Measurements from ENCODE around the gene ZBP1.

ZBP1 gene

DNA sequence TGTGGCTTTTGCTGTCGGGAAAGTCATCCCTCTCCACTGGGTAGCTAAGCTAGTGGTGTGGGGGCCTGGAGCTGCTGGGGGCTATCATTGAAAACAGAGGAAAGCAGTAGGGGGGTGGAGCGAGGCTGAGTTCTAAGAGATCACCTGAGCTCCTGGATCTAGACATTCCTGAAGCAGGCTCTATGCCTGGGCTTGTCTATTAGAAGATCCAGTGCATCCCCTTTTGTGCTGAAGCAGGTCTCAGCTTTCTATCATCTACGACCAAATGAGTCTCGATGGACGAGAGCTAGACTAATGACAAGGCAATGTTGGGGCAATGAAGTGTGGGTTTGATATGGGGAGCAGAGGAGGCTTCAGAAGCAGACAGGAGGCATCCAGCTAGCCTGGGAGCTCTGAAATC is 18.5 kb downstream of the ZBP1 start:
- in situ Hi-C loops (cut with MboI; ENCODE audit: low sequenced_read_pairs): loop anchor here (10.0 kb wide), 1 partner anchor 613 kb away; no protein-coding TSS in a partner anchor

DNA sequence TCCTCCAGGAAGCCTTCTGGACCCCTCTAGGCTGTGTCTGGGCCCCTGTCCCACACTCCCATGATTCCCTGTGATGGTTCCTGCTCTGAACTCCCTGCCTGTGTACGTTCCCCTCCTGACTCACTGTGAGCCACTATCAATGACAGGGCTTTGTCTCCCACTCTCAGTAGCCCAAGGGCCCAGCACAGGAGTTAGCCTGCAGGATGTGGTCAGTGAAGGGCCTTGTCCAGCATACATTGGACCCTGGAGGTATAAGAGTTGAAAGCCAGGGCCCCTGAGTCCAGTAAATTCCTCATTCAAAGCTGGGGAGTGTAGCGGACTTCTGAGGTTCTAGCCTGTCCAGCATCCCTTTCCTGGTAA is 19.0 kb downstream of the ZBP1 start:
- in situ Hi-C loops (cut with MboI; ENCODE audit: low sequenced_read_pairs): loop anchor here (10.0 kb wide), 1 partner anchor 614 kb away; no protein-coding TSS in a partner anchor

DNA sequence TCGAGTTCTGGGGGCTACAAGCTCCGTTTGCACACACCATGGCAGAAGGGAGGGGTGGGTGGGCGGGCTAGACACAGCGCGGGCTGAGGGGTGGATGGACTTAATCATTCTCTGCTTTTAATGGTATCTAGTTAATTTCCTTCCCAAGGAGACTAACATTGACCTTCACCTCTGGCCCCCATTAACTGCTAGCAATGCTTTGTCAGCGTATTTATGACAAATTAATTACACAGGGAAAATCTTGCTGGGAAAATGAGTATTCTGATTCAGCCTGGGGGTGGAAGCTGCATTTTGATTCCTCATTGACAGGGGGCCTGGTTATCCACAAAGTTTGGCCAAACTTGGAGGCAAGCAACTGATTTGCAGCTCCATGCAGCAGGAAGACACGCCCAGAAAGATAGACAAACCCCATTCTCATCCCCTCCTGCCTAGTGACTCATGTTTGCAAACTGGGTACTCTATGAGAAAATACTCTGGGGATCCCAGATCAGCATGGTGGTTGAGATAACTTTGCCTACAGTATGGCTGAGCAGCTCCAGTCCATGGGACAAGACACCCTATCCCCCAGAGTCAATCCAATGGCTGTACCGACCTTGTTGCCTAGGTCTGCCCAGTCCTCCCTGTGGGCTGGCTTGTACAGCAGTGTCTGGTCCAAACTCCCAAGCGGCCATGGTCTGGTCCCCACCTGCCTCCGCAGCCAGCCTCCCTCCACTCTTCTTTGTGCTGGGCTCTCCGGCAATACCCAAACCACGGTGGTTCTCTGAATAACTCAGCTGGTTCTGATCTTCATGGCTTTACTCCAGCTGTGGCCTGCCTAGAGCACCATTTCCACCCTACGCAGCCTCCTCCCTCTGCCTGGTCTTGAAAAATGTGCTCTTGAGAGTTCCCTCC is 19.7 kb downstream of the ZBP1 start:
- in situ Hi-C loops (cut with MboI; ENCODE audit: low sequenced_read_pairs): loop anchor here (10.0 kb wide), 1 partner anchor 614 kb away; no protein-coding TSS in a partner anchor

DNA sequence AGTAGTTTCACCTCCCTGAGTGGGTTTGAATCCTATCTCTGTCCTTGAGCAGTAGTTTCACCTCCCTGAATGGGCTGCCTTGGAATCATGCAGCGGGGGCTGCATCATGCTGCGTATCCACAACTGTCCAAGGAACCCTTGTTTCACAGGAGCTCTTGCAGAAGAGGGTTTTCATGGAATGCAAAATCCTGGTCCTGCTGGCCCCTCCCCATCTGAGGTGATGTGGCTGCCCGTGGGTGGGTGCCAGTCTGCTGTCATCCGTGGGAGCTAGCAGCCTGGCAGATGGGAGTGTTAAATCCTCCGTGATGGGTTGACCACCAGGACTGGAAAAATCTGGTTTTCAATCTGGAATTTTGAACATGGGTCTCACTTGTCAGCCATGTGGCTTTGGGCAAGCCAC is 21.7 kb downstream of the ZBP1 start:
- in situ Hi-C loops (cut with MboI; ENCODE audit: low sequenced_read_pairs): loop anchor here (25.0 kb wide), 1 partner anchor 511 kb away; no protein-coding TSS in a partner anchor

DNA sequence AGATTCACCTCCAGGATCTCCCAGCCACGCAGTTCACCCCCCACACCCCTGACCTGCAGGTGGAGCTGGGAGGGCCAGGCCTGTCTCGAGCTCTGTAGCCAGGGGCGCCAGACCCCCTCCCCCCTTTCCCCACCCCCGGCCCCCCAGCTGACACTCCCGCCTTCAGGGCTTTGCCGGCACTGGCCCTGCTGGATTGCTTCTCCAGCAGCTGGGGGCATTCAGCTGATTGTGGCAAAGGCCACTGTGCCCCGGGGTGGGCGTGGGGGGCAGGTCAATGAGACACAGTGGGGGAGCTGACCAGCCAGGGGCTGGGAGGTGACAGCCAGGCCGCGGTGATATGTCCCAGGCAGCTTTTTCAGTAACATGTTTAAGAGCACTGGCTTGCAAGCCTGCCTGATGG is 22.2 kb downstream of the ZBP1 start:
- in situ Hi-C loops (cut with MboI; ENCODE audit: low sequenced_read_pairs): loop anchor here (25.0 kb wide), 1 partner anchor 511 kb away; no protein-coding TSS in a partner anchor

DNA sequence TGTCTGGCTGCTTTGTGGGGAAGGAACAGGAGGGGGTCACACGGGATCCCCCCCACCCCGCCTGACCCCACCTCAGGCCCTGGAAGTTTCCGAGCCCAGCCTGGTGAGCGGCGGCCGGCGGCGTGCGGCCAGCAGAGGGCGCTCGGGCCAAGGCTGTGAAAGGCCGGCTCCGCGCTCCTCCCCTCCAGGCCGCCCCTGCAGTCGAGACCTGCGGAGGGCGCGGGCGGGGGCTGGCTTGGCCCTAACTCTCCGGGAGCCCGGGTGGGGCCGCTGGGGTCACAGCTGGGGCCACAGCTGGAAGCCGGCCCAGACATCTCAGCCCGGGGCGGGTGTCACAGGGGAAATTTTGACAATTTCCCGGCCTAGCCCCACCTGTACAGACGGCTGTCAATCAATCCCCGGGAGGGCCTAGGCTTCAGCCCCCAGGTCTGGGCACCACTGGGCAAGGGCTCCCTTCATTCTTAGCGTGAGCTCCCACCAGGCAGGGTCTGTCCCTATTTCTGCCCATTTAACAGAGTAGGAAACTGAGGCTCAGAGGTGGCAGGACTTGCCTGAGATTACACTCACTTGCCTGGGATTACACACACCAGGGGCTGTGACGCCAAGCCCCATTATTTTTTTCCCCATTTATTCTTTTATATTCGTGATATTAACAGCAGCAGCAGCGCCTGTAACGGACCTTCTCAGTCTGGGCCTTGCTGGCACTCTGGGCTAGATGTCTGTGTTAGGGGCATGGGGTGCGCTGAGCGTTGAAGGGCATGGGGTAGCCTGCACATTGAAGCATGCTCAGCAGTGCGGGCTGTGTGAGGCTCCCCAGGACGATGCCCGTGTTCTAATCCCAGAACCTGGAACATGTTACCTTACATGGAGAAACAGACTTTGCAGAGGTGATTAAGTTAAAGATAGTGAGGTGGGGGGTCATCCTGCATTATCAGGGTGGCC is 23.0 kb downstream of the ZBP1 start:
- in situ Hi-C loops (cut with MboI; ENCODE audit: low sequenced_read_pairs): loop anchor here (25.0 kb wide), 1 partner anchor 510 kb away; no protein-coding TSS in a partner anchor

DNA sequence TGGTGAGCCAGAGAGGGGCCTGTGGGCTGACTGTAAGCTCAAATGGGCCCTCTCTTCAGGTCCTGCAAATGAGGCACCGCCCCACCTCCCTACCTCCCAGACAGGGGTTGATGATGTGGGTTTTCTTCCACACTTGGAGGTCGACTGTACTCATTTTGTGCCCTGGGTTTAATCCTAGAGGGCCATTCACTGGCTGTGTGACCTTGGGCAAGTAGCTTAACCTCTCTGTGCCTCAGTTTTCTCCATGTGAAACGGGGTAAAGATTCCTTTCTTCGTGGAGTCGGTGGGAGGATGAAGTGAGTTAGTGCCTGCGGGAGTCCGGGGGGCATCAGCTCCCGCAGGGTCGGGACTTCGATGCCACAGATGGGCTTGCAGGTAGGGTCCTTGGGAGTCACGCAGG is 23.9 kb downstream of the ZBP1 start:
- in situ Hi-C loops (cut with MboI; ENCODE audit: low sequenced_read_pairs): loop anchor here (25.0 kb wide), 1 partner anchor 509 kb away; no protein-coding TSS in a partner anchor

DNA sequence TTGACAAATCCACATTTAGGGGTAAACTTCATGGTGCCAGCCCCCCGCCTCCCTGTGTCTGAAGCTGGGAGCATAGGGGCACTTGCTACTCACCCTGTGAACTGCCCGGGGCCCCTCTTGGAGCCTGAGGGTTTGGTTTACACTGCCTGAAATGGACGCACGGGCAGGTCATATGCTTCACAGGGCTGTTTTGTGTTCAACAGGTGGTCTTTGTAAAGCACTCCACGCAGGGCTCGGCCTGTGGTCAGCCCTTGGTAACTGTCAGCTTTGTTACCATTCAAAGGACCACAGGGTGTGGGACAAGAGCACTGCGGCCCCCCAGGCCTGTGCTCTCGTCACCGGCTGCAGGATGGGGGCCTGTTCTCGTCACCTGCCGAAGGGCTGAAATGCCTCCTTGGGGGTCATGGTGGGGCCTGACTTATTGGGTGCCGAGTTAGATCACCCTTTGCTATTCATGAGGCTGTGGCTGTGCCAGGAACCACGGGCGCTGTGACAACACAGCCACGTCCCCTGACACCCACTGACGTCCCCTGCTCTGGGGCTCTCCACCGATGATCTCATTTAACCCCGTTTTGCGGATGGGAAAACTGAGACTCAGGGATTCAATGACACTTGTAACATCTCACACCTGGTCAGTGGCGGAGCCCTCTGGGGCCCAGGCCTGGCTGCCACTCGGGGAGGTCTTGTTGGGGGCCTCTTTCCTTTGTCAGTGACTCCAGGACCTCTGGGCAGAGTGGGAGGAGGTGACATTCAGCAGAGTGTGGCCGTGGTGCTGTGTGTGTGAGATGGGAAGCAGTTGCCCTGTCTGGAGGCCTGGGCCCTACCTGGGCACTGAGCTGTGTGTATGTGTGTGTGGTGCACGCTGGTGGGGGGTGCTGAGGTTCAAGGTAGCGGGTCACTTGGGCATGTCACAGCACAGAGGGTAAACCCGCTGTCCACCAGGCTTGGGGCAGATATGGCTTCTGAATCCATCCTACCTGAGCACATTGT is 24.9 kb downstream of the ZBP1 start:
- in situ Hi-C loops (cut with MboI; ENCODE audit: low sequenced_read_pairs): loop anchor here (25.0 kb wide), 1 partner anchor 508 kb away; no protein-coding TSS in a partner anchor

DNA sequence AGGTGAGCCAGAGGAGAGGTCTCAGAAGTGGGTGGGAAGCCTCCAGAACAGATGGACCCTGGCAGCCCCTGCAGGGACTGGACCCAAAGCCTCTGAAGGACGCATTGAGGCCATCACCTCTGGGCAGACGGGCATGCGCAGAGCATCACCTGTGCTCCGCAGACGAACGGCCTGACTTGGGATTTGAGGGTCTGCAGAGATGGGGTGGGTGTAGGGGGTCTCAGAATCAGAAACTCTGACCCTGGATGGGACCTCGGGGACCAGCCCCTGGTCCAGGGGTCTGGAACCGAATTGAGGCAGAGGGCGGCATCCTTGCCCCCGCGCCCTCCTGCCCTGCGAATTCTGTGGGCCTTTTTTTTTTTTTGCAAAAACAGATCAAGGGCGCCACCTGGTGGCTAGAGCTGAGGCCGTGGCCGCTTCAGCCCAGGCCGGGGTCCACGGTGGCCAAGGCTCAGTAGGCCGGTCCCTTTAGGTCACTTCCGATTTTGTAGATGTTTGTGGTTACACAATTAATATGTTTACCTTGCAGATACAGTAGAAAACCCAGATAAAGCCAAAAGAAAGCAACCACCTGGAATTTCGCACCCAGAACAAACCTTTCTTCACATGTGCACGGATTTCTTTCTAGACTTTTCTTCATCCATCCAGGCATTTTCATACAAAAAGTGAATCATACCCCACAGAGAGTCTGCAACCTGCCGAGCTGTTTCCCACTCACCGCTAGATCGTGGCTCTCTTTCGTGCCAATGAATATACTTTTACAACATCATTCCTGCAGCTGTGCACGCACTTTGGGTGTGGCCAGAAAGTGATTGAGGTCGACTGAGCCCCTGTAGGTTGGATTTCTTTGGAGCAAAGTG is 25.9 kb downstream of the ZBP1 start:
- in situ Hi-C loops (cut with MboI; ENCODE audit: low sequenced_read_pairs): loop anchor here (25.0 kb wide), 1 partner anchor 507 kb away; no protein-coding TSS in a partner anchor

DNA sequence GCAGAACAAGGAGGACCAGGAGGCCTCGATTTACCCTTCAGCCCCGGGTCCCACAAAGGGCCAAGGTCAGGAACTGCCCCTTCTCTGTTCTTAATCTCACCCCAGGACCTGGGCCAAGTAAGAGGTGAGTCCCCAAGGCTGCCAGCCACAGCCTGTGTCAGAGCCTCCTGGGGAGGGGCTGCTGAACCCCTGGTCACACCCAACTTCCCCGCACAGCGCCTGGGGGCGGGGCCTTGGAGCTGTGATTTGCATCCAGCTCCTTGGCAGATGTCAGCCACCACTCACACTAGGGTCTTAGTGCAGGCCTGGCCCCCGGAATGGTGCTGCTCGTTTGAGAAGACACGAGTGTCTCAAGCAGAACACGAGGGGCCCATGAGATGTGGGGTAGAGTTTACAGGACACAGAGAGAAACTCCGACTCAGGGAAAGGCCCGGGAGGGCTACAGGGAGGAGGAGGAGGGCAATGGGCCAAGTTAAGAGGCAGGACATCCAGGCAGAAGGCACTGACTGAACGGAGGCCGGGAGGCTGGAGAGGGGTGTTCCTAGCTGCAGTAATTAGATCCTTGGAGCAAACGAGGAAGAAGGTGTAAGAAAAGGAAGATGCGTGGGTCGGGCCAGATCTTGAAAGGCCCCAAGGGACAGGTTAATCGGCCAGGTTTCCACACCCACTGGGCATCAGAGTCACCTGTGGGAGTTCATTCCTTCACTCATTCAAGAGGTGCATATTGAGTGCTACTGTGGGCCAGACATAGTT is 26.9 kb downstream of the ZBP1 start:
- in situ Hi-C loops (cut with MboI; ENCODE audit: low sequenced_read_pairs): loop anchor here (25.0 kb wide), 1 partner anchor 506 kb away; no protein-coding TSS in a partner anchor

DNA sequence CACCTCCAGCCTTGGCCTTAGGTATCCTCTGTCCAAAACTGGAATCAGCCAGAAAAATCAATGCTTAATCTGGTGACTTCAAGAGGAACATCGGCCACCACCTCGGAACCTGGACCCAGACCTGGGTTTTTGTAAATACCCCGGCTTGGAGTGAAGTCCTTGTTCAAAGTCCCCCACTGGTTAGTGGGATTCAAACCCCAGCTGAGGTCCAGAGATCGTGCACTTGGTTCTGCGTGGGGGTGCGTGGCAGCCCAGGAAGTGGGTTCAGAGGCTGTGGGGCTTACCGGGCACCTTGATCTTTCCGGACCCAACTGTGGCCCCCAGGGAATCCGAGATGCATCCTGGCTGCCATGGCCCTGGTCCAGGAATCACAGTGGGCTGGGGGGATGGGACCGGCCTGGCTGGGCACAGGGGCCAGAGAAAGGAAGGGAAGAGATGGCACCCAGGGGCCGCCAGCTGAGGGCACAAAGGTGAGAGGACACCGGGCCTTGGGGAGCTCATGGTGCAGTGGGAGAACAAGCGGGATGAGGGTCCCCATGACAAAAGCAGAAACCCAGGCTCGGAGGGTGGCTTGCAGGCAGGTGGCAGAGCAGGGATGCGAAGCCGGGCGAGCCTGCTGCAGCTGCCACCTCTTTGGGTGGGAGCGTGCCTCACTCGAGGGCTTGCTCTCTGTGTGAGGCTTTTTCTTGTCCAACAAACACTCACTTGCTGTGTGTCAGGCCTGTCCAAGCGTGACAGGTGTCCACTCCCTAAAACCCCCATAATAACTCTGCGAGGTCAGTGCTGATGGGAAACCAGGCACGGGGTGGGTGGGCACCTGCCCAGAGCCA is 27.7 kb downstream of the ZBP1 start:
- in situ Hi-C loops (cut with MboI; ENCODE audit: low sequenced_read_pairs): loop anchor here (25.0 kb wide), 1 partner anchor 505 kb away; no protein-coding TSS in a partner anchor

DNA sequence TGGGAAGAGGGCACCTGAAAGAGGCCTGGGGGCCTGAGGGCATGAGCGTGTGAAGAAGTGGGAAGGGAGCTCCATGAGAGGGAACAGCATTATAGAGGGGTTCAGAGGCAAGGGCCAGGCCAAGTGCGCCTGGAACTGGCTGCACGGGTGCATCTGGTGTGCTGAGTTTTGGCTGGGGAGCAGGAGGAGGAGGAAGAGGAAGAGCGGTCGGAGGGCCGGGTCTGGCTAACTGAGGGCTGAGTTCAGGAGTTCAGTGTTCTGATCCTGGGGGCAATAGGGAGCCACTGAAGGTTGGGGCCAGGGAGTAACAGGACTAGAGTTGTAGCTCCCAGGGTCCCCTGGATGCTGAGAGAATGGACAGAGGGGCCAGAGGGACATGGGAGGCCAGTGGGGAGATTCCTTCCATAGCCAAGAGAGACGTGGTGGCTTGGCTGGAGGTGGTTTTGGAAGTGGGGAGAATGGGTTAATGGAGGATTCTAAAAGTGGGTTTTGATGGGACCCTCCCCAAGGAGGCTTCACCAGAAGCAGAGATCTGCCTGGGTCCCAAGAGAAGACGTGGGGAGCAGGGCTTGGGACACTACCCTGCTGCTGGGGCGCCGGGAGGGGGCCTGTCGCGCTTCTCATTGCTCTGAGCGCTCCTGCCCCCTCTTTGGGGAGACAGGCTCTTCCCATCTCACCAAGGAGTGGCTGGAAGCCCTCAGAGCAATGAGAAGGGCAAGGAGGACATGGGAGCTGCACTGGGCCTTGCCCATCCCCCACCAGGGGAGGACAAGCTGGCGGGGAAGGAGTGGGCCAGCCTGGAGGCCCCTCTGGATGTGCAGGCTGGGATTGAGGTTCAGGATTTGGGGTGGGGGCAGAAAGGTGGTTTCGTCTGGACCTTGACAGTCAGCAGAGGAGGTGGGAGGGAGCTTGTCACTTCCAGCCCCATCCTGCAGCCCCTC is 28.7 kb downstream of the ZBP1 start:
- in situ Hi-C loops (cut with MboI; ENCODE audit: low sequenced_read_pairs): loop anchor here (25.0 kb wide), 1 partner anchor 504 kb away; no protein-coding TSS in a partner anchor

DNA sequence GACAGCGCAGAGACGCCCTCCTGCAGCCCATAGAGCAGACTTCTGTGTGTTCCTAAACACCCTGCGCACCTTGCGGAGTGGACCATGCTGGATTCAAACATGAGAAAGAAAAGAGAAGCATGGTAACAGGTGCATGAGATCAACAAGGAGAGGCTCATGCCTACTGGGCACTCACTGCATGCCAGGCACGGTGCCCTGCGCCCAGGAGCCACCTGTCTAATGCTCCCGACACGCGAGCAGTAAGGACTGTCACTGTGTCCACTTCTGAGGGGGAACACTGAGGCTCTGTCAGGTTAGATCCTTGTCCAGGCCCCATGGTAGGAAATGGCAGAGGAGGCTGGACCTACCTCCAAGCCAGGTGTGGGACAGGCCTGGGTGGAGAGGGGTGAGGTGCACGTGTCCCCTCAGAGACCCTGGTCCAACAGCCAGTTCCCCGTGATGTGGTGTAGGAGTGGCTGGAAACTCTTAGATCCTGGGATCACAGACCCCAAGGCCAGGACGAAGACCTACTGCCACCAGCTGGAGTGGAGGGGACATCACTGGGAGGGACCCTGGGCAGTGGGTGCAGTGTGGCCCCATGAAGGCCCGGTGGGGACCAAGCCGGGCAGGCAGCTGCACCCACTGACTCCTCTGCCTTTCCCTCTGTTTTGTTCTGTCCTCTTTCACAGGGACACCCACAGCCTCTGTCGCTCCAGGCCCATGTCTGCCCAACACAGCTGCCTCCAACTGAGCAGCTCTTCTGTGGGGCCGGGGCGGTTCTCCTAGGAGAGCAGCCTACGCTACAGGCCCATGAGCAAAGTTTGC is 29.5 kb downstream of the ZBP1 start:
- in situ Hi-C loops (cut with MboI; ENCODE audit: low sequenced_read_pairs): loop anchor here (25.0 kb wide), 1 partner anchor 503 kb away; no protein-coding TSS in a partner anchor

DNA sequence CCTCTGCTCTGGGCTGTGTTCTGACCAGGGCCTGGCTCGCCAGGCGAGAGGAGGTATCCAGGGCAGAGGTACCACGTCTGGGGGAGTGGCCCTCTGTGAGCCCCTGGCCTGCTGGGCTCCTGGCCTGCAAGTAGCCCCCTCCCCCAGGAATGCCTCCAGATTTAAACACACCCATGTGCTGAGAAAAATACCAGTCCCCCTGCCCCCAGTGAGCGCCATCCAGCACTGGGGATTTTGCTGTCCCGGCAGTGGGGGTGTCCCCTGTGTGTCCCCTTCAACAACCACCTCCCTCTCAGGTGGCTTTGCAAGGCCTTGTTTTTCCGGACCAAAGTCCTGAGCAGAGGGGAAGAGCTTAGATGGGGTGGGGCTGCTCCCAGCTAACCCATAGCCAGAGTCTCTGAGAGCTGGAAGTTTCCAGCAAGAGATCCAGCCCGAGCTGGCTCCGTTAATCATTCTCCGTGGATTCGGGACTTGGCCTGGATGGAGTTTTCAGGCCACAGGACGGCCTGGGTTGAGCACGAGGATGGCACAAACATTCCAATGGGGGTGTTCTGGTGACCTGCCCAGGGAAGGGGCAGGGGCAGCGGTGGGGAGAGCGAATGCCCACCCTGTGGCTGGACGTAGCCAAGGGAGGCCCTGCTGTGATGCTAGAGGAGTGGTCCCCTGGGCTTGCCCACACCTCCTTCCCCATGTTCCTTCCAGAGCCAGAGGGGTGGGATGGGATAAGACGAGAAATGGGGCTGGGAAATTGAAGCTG is 30.3 kb downstream of the ZBP1 start:
- in situ Hi-C loops (cut with MboI; ENCODE audit: low sequenced_read_pairs): loop anchor here (10.0 to 25.0 kb wide), 2 partner anchors 85 to 503 kb away; no protein-coding TSS in a partner anchor

Data from HL-60/S4 treated with retinoic acid at 250 ng/mL for 4 days and 3 days (cell line).